NCI-H526 (cell line): ENCODE results near the gene GSK3B.

Experiments used
- DNase-seq, 2 experiments: peaks; one replicate each; lab custom pipeline; 2025; lab: John Stamatoyannopoulos, UW

Gene GSK3B

GRCh38 chr3:119934249-119934648 is 160.0 kb downstream of the GSK3B start:
- DNase-seq: no peak

- DNase-seq: no peak
Measured at GRCh38 chr3:119933207-119933606, 161.0 kb downstream of the GSK3B start.

GRCh38 chr3:119930286-119930685 is 164.0 kb downstream of the GSK3B start:
- DNase-seq: no peak

GRCh38 chr3:119927190-119927589 is 167.1 kb downstream of the GSK3B start:
- no peak for DNase-seq

GRCh38 chr3:119924111-119925094 is 169.8 kb downstream of the GSK3B start:
- DNase-seq: no peak

- no peak for DNase-seq
Measured at GRCh38 chr3:119918992-119919933, 175.0 kb downstream of the GSK3B start.

- no peak for DNase-seq
Measured at GRCh38 chr3:119913021-119913420, 181.2 kb downstream of the GSK3B start.

- no peak for DNase-seq
Measured at GRCh38 chr3:119912220-119912619, 182.0 kb downstream of the GSK3B start.

- DNase-seq: no peak
Measured at GRCh38 chr3:119911748-119912147, 182.5 kb downstream of the GSK3B start.

GRCh38 chr3:119902061-119902460 is 192.2 kb downstream of the GSK3B start:
- no peak for DNase-seq

- DNase-seq: no peak
Measured at GRCh38 chr3:119901148-119901547, 193.1 kb downstream of the GSK3B start.

- DNase-seq: no peak
Measured at GRCh38 chr3:119899192-119899511, 195.1 kb downstream of the GSK3B start.

- no peak for DNase-seq
Measured at GRCh38 chr3:119898478-119899191, 195.6 kb downstream of the GSK3B start.

- DNase-seq: no peak
Measured at GRCh38 chr3:119894195-119894594, 200.1 kb downstream of the GSK3B start.

GRCh38 chr3:119893769-119894168 is 200.5 kb downstream of the GSK3B start:
- DNase-seq: no peak

- peak; percentile 57 to 77 for DNase-seq
Measured at GRCh38 chr3:119891944-119892721, 202.1 kb downstream of the GSK3B start.

GRCh38 chr3:119888681-119889080 is 205.6 kb downstream of the GSK3B start:
- DNase-seq: peak in 1 of 2 experiments; percentile 1

- DNase-seq: no peak
Measured at GRCh38 chr3:119885746-119886530, 208.3 kb downstream of the GSK3B start.

GRCh38 chr3:119884161-119884557 is 210.1 kb downstream of the GSK3B start:
- no peak for DNase-seq

- peak in 1 of 2 experiments; percentile 12 for DNase-seq
Measured at GRCh38 chr3:119883461-119884160, 210.6 kb downstream of the GSK3B start.
